Measurements from ENCODE around the gene SDF4.

The SDF4 gene

DNA sequence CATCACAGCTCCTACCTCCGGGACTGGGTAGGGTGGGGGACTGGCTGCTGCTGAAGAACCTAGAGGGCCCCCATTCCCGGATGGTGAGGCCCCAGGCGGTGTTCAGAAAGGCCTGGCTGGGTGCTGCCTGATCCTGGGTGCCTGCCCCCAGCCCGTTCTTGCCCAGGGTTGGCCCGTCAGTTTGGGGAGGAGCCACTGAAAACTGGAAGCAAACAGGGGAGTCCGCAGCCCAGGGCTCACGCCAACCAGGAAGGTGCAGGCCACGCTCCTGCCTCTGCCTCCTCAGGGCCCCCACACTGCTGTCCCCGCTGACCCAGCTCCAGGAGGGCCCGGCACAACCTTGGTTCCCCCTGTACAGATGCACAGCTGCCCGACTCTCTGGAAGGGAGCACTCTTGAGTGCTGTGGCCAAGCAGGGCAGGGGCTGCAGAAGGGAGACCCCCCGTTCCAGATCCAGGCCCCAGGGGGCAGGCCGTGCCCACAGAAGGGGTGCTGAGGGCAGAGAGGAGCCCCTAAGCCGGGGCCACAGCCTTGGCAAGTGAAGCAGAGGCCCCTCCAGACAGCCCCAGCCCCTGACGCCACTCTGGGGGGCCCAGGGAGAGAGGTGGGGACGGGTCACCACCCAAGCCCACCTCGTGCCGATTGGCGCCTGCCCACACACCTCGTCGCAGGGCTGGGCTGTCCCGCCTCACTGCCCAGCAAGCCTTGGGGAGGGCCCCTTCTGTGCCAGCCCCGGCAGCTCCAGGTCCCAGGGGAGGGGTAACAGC is 9.2 kb upstream of the SDF4 start:
- DNase-seq: no peak

DNA sequence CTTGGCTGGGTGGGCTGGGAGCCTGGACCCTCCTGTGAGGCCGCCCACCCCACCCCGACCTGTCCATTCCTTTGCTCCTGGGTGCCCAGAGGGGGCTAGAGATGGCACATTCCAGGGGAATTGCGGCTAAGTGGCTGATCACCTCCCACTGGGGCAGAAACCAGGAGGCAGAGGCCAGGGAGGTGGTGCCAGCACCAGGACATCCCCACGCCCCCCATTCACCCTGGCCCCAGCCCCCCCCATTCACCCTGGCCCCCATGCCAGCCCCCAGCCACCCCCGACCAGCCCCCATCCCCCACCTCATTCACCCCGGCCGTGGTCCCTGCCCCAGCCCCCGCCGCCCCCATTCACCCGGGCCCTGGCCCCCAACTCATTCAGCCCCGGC is 8.5 kb upstream of the SDF4 start:
- DNase-seq: no peak

DNA sequence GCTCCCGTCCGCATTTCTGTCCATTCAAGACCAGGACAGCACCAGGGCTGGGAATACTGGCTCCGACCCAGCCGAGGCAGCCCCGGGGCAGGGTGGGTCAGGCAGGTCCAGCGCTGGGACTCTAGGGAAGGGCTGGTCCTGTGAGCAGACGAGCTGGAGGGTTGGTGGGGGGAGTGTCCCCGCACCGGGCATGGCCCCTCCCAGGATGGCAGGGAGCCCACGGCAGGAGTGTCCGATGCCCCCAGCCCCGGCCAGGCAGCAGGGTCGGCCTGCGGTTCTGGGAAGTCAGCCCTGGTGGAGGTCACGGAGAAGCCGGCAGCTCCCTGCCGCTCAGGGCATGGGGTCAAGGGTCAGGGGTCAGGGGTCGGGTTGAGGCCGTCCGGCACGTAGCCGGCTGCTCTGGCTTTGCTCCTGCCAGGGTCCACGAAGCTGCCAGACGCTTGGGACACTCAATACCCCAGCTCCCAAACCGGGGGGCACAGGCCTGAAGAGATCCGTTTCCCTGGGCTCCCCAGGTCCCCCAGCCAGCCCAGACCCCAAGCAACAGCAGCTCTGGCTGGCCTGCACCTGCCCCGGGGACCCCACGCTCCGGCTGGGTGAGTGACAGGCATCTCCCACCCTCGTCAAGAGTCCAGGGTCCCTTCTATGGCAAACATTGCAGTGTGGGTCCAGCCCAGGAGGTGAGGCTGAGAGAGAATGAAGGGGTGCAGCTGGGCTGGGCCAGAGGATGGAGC is 8.0 kb upstream of the SDF4 start:
- no peak for DNase-seq

DNA sequence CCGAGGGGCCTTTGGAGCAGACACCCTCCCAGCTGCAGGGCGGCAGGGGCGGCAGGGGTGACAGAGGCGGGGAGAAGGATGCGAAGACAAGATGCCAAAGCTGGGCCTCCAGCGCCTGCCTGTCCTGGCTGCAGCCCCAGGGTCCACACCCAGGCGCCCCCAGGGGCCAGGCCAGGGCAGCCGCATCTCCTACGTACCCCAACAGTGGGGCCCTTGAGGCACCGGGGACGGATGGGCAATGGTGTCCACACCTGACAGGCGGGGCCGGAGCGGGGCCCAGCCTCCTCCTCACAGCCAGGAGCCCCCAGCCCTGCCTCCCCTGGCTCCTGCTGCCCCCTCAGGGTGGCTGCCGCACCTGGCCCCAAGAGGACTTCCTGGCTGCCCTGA is 7.4 kb upstream of the SDF4 start:
- no peak for DNase-seq

DNA sequence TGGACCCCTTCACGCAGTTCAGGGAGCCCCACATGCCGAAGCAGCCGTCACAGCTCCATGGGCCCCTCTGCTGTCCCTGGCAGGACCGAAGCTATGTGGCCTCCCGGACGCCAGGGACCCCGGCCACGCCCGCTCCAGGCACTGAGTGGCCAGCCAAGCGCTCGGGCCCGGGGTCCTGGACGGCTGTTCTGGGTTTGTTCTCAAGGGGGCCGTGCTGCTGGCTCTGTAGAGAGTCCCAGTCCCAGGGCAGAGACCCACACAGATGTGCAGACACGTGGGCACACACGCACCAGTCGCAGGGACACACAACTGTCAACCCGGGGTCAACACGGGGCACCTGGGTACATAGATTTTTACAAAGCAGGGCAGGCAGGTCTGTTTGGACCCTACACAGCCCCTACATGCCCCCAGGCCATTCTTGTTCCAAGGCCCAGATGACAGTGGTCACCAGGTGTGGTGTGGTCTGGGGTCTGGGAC is 6.9 kb upstream of the SDF4 start:
- DNase-seq: no peak

- DNase-seq: no peak
Observed at GRCh38 chr1:1237874-1238701, 6.3 kb upstream of the SDF4 start.

- no peak for DNase-seq
Observed at GRCh38 chr1:1236945-1237873, 5.4 kb upstream of the SDF4 start.

DNA sequence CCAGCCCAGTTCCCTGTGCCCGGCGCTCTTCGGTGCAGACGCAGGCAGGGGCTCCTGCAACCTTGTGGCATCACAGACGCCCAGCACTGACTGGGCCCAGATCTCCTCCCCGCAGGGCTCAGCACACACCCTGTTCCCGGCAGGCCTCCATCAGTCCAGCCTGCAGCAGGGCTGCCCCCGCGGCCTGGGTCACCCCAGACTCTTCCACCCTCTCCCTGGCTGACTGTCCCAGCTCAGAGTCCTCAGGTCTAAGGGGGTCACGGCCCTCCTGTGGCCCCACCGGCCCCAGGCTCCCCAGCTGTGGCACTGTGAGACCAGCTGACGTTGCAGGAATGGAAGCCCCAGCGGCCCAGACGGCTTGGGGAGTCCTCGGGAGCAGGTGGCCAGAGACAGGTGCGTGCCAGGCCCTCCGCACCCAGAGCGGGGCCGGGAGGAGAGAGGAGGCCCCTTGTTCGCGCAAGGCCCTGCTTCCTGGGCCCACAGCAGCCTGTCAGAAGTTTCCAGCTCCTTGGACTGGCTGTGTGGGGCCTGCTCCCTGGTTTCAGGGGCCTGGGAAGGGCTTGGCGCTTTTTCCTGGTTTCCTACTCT is 4.5 kb upstream of the SDF4 start:
- no peak for DNase-seq

- DNase-seq: no peak
Observed at GRCh38 chr1:1235016-1235744, 3.4 kb upstream of the SDF4 start.

GRCh38 chr1:1234180-1234808 is 2.5 kb upstream of the SDF4 start:
- no peak for DNase-seq

- no peak for DNase-seq
Observed at GRCh38 chr1:1233567-1233892, 1.7 kb upstream of the SDF4 start.

DNA sequence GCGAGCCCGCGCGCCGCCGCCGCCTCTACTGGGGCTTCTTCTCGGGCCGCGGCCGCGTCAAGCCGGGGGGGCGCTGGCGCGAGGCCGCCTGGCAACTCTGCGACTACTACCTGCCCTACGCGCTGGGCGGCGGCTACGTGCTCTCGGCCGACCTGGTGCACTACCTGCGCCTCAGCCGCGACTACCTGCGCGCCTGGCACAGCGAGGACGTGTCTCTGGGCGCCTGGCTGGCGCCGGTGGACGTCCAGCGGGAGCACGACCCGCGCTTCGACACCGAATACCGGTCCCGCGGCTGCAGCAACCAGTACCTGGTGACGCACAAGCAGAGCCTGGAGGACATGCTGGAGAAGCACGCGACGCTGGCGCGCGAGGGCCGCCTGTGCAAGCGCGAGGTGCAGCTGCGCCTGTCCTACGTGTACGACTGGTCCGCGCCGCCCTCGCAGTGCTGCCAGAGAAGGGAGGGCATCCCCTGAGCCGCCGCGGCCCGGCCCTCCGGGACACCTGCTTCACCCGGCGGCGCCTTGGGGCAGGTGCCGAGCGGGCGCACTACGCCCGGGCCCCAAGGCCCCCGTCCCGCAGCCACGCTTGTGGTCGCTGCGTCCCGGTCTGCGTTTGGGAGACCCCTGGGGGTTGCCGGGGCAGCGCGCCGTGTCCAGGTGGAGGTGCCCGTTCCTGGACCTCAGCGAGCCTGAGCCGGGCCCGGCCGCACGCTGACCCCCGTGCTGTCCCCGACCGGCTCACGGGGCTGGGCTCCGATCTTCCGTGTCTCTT is 1.2 kb upstream of the SDF4 start:
- no peak for DNase-seq

DNA sequence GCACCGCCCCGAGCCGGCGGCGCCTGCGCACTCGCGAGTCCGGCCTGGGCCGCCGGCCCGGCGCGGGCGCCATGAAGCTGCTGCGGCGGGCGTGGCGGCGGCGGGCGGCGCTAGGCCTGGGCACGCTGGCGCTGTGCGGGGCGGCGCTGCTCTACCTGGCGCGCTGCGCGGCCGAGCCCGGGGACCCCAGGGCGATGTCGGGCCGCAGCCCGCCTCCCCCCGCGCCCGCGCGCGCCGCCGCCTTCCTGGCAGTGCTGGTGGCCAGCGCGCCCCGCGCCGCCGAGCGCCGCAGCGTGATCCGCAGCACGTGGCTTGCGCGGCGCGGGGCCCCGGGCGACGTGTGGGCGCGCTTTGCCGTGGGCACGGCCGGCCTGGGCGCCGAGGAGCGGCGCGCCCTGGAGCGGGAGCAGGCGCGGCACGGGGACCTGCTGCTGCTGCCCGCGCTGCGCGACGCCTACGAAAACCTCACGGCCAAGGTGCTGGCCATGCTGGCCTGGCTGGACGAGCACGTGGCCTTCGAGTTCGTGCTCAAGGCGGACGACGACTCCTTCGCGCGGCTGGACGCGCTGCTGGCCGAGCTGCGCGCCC is 501 bp upstream of the SDF4 start, which contains the start of gene B3GALT6:
TSS of gene B3GALT6 (plus strand) at position 30 of the 588 bp plus-strand sequence. CDS start at position 72, 42 bp downstream.
- no peak for DNase-seq

GRCh38 chr1:1230656-1231399 is 973 bp downstream of the SDF4 start:
- no peak for DNase-seq

DNA sequence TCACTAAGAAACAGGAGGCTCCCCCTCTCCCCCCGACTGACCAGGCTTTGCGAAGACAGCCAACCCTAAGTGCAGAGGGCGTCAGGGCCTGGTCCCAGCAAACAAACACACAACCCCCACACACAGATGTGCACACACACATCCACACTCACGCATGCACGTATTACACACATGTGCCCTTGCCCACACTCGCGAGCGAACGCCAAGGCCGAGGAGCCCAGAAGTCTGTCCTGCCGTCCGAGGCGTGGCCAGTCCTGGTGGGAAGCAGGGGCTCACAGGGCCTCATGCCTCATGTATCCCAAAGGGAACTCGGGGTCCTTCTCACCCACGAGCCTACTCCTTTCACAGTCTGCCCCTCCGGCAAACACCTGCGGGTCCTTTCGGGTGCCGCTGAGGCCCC is 2.0 kb downstream of the SDF4 start:
- DNase-seq: no peak

DNA sequence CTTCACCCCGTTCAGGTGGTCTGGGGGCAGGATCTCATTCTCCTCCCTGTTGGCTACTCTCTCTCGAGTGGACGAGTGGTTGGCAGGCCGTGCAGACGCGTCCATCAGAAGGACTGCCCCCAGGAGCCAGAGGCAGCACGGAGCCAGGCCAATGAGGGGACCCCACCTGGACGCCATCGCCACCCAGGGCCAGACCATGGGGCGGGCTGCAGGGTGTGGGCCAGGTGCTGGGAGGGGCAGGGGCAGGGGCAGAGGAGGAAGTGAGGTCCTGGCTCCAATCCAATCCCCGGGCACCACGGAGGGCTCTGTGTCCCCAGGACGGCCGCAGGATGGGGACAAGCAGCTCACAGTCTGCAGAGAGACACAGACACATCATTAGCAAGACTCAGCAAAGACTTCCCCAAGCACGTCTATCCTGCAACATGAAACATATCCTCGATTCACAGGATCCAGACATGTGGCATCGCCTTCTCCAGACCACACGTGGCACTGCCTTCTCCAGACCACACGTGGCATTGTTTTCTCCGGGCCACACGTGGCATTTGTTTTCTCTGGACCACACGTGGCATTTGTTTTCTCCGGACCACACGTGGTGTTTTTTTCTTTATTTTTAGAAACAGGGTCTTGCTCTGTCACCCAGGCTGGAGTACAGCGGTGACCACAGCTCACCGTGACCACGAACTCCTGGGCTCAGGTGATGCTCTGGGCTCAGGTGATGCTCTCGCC is 3.0 kb downstream of the SDF4 start:
- no peak for DNase-seq

GRCh38 chr1:1228187-1228586 is 3.6 kb downstream of the SDF4 start:
- DNase-seq: no peak

GRCh38 chr1:1227386-1227785 is 4.4 kb downstream of the SDF4 start:
- DNase-seq: no peak

Measured in bone marrow (tissue), 2 donors.